GM12878 (cell line): ENCODE results near the gene AANAT. TPM values are rescaled to one million over a fixed set of nuclear protein-coding genes. Genes with fewer than 3 reads are reported as not detected.

Experiments
- ATAC-seq: fragments of 200-7000 bp; cut with Tn5 transposase; 3 replicates; pipeline ENCODE4 v1.9.1; 2020; ENCODE audit warnings: mild to moderate bottlenecking, moderate library complexity
- BruUV-seq: library from RNA; stranded (reverse); fragments of 400-500 nt; replicated peaks from 2 replicates; lab custom pipeline; 2021; lab: Mats Ljungman, UMichigan
- CTCF ChIA-PET: fragments of 300-600 bp; sonication (Branson Sonifier 250); formaldehyde crosslinking; extraction: SDS; loops from one replicate; lab custom pipeline; 2021; ENCODE audit warnings: inconsistent platforms; lab: Yijun Ruan, JAX
- POLR2A ChIA-PET: fragments of 350-600 bp; formaldehyde crosslinking; extraction: SDS; loops from one replicate; lab custom pipeline; 2021; ENCODE audit warnings: inconsistent platforms; lab: Charles Lee
- RAD21 ChIA-PET: fragments of 300-600 bp; sonication (Branson Sonifier 250); formaldehyde crosslinking; loops from one replicate; lab custom pipeline; 2023; ENCODE audit warnings: antibody characterized with exemption; ENCODE audit not compliant: unreplicated experiment; lab: Charles Lee
- SMC1A ChIA-PET: fragments of 300-600 bp; sonication (Branson Sonifier 250); formaldehyde crosslinking; loops from one replicate; lab custom pipeline; 2023; ENCODE audit not compliant: unreplicated experiment, uncharacterized antibody; lab: Charles Lee
- DNase-seq: peaks from one replicate; pipeline ENCODE4 v3.0.0-alpha.2; 2011; ENCODE audit warnings: low read depth, low spot score
- FAIRE-seq: peaks from 3 replicates; lab custom pipeline; 2011; peaks lifted over from hg19 to GRCh38; lab: Jason Lieb, UNC
- H2AFZ ChIP-seq: 2 replicates; pipeline ENCODE4 v1.6.0; 2011; ENCODE audit warnings: low read depth, low read length, control low read depth; ENCODE audit not compliant: control insufficient read depth
- H3K27ac ChIP-seq: 2 replicates; pipeline ENCODE4 v1.5.1; 2011; ENCODE audit warnings: control low read depth; ENCODE audit not compliant: control insufficient read depth, insufficient read depth
- H3K27me3 ChIP-seq, 2 experiments: replicated peaks in 1 of 2; 2 replicates each; pipeline versions ENCODE4 v1.6.0 to v1.6.1; 2011; ENCODE audit warnings: low read length in 1 of 2; ENCODE audit not compliant: control insufficient read depth in 2 of 2, insufficient read depth in 2 of 2
- H3K36me3 ChIP-seq, 2 experiments: 2 replicates each; pipeline ENCODE4 v1.5.1; 2011; ENCODE audit warnings: low read length in 1 of 2; ENCODE audit not compliant: control insufficient read depth in 2 of 2, insufficient read depth in 2 of 2
- H3K4me1 ChIP-seq: 2 replicates; pipeline ENCODE4 v1.6.1; 2011; ENCODE audit warnings: mild to moderate bottlenecking, low read length, moderate library complexity, mixed read lengths; ENCODE audit not compliant: control insufficient read depth, insufficient read depth
- H3K4me2 ChIP-seq: 2 replicates; pipeline ENCODE4 v1.6.0; 2011; ENCODE audit warnings: control low read depth; ENCODE audit not compliant: control insufficient read depth, insufficient read depth
- H3K4me3 ChIP-seq: fragments of 200-600 bp; sonication (generic); 2 replicates; pipeline ENCODE4 v1.5.1; 2016
- H3K79me2 ChIP-seq: 2 replicates; pipeline ENCODE4 v1.6.0; 2011; ENCODE audit warnings: low read length; ENCODE audit not compliant: control insufficient read depth, insufficient read depth
- H3K9ac ChIP-seq: 2 replicates; pipeline ENCODE4 v1.8.0; 2011; ENCODE audit warnings: low read length, control low read depth, mixed read lengths; ENCODE audit not compliant: control insufficient read depth, insufficient read depth
- H3K9me3 ChIP-seq: replicated peaks from 3 replicates; pipeline ENCODE4 v1.5.1; 2011; ENCODE audit warnings: mild to moderate bottlenecking, low read length; ENCODE audit not compliant: control insufficient read depth, insufficient read depth
- H4K20me1 ChIP-seq: 2 replicates; pipeline ENCODE4 v1.6.0; 2011; ENCODE audit not compliant: control insufficient read depth, insufficient read depth
- CBX5 ChIP-seq: sonication (generic); IDR thresholded peaks from 2 replicates; pipeline ENCODE4 v1.6.1; 2016; ENCODE audit warnings: low read depth, moderate library complexity, mild to moderate bottlenecking, inconsistent platforms
- CHD4 ChIP-seq: fragments of 200-600 bp; sonication (generic); IDR thresholded peaks from 2 replicates; pipeline ENCODE4 v1.6.1; 2016; ENCODE audit warnings: mild to moderate bottlenecking
- FOS ChIP-seq: IDR thresholded peaks from 3 replicates; pipeline ENCODE4 v1.6.1; 2011; ENCODE audit warnings: borderline replicate concordance; ENCODE audit not compliant: insufficient read length; ENCODE audit errors: extremely low read depth
- KAT2A ChIP-seq: conservative IDR thresholded peaks from 2 replicates; pipeline ENCODE4 v1.6.1; 2011; ENCODE audit warnings: low read depth, low read length; ENCODE audit not compliant: control insufficient read depth
- KDM1A ChIP-seq: fragments of 200-600 bp; sonication (generic); IDR thresholded peaks from 2 replicates; pipeline ENCODE4 v1.6.1; 2016; ENCODE audit warnings: borderline replicate concordance
- NBN ChIP-seq: fragments of 450-650 bp; IDR thresholded peaks from 2 replicates; pipeline ENCODE4 v1.6.1; 2016
- SUZ12 ChIP-seq: fragments of 200-600 bp; sonication (generic); IDR thresholded peaks from one replicate; pipeline ENCODE4 v1.6.1; 2018; ENCODE audit warnings: antibody characterized with exemption, mild to moderate bottlenecking; ENCODE audit not compliant: unreplicated experiment
- TCF12 ChIP-seq: IDR thresholded peaks from 2 replicates; pipeline ENCODE4 v1.6.1; 2011; ENCODE audit warnings: low read depth, mild to moderate bottlenecking, low read length
- ZNF217 ChIP-seq: fragments of 450-650 bp; IDR thresholded peaks from 2 replicates; pipeline ENCODE4 v1.6.1; 2017; ENCODE audit warnings: antibody characterized with exemption, mild to moderate bottlenecking
- ZNF384 ChIP-seq: IDR thresholded peaks from 2 replicates; pipeline ENCODE4 v1.6.1; 2012; ENCODE audit warnings: low read depth, mild to moderate bottlenecking, low read length, improper control_type of control experiment, borderline replicate concordance
- ZNF622 ChIP-seq: fragments of 450-650 bp; IDR thresholded peaks from 2 replicates; pipeline ENCODE4 v1.6.1; 2017; ENCODE audit warnings: mild to moderate bottlenecking, inconsistent platforms
- WGBS: methylation state at CpG from one replicate; pipeline ENCODE4 v1.1.6; 2016; ENCODE audit warnings: low lambda C conversion rate; ENCODE audit not compliant: insufficient replicate concordance, insufficient coverage; ENCODE audit errors: missing lambda C conversion rate; 5-methylcytosine and 5-hydroxymethylcytosine counted together
- in situ Hi-C: fragments of 300-500 bp; cut with MboI; formaldehyde crosslinking; loops from 9 replicates; pipeline ENCODE4 v1.14.3; 2018; ENCODE audit warnings: mixed read lengths
- intact Hi-C: fragments of 100-400 bp; cut with micrococcal nuclease; formaldehyde crosslinking; loops from one replicate; pipeline ENCODE4 v1.14.2; 2022; ENCODE audit not compliant: unreplicated experiment
- polyA plus RNA-seq, 11 experiments: library from polyadenylated mRNA; depleted of rRNA in 4 of 11; unstranded in 6 of 11; stranded (reverse) in 5 of 11; fragments of >200 nt; fragmentation: Nextera tagmentation in 4 of 11; fragmentation: Illumina TruSeq in 1 of 11; extraction: Ambion mirVana in 4 of 11; extraction: Trizol in 1 of 11; gene quantifications; 1 replicate in 1 of 11; 2 replicates in 10 of 11; pipeline versions ENCODE4 v1.2.1 to v1.2.3, GENCODE V29; 2011 to 2016; ENCODE audit warnings: inconsistent platforms in 2 of 11, missing spikeins in 2 of 11, low read depth in 1 of 11
- total RNA-seq, 4 experiments: library from RNA; depleted of rRNA in 3 of 4; stranded (reverse); fragments of >200 nt in 3 of 4; fragmentation: Illumina TruSeq in 1 of 4; extraction: Trizol in 1 of 4; gene quantifications; 2 replicates each; pipeline versions ENCODE4 v1.2.1 to v1.2.3, GENCODE V29; 2013 to 2021
- TF ChIP-seq, protein P1 (sequence below): fragments of 450-650 bp; IDR thresholded peaks from 2 replicates; pipeline ENCODE4 v1.6.1; 2016; ENCODE audit warnings: mild to moderate bottlenecking
- TF ChIP-seq, protein P2 (sequence below): IDR thresholded peaks from 2 replicates; pipeline ENCODE4 v1.6.1; 2012; ENCODE audit warnings: low read length, inconsistent platforms
- TF ChIP-seq, protein P3 (sequence below): fragments of 450-650 bp; formaldehyde crosslinking; IDR thresholded peaks from 2 replicates; pipeline ENCODE4 v1.5.0; 2022; ENCODE audit warnings: mild to moderate bottlenecking, missing genetic modification characterization
- TF ChIP-seq, protein P4 (sequence below): IDR thresholded peaks from 2 replicates; pipeline ENCODE4 v1.6.1; 2012; ENCODE audit warnings: low read depth, low read length, improper control_type of control experiment

The AANAT gene
- total and polyA plus RNA-seq, 10 of the 15 experiments (the other 5 are each of a cell fraction or from before 2014, with no cell fraction given), result 0.23 TPM; not detected in 9

DNA sequence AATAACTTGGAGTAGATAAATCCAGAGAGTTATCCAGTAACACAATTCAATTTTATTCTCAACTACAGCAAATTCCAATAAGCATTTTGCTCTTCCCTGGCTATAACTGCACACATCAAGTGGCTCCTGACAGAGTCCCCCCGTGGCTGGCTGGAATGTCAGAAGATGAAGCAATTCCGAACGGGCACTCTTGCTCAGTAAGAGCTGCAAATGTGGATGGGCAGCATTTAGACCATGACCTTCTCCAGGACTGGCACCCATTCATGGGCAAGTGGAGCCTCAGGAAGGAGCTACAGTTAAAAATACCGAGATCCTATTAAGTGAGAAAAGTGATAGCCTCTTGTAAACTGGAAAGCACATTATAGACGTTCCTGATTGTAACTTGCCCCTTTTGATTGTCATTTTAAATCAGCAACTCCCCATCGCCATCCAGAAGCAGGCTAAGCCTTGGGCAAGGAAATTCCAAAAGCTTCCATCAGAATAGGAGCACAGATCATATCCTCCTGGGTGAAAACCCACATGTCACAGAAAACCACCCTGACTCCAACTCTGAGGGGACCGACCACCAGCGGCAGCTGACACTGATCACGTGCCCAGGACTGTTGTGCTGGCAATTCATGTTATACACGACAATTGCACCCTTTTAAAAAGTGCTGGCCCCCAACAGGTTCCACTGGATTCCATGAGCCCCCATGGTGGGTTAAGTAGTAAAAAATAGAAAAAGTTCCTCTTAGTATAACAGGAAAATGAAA is 21.5 kb upstream of the AANAT start:
- in situ Hi-C loops (no loop called here), intact Hi-C loops (no loop called here)
- H3K9ac ChIP-seq, result no peak overlapping the region
- no peak for FAIRE-seq
- BruUV-seq, result no TSS peak
- ATAC-seq, result no peak
- peaks cover 94% of the 10 kb centered on the region for H3K79me2 ChIP-seq
- H3K36me3 ChIP-seq, result peaks cover 0 to 5% of the 10 kb centered on the region in 2 experiments; a peak in 2 of 4 replicates
- no peaks in the 10 kb centered on the region for H3K9me3 ChIP-seq
- 89% methylated on average over 10 of the region's 10 CpGs for WGBS
- H3K27ac ChIP-seq, result peak overlapping the region; percentile 28
- 0 out of 2 replicates have a peak overlapping the region, but pooled peaks have one; percentile 20 for H3K4me3 ChIP-seq
- peak overlapping the region; percentile 75 for H3K4me2 ChIP-seq
- DNase-seq, result no peak
- ChIA-PET CTCF (interaction anchor here (1.0 to 2.3 kb wide), 9 partner anchors 8 to 60 kb away, joined by 3 to 9 read pairs (median 4); partner anchors contain the start of gene UBE2O), SMC1A (interaction anchor here (0.7 to 2.8 kb wide), 6 partner anchors 8 to 48 kb away, joined by 3 to 12 read pairs (median 5); no protein-coding TSS in a partner anchor), POLR2A (interaction anchor here (0.8 to 1.0 kb wide), 3 partner anchors 8 to 54 kb away, joined by 3 read pairs; no protein-coding TSS in a partner anchor), RAD21 (interaction anchor here (1.2 to 1.9 kb wide), 2 partner anchors 13 to 37 kb away, joined by 4 to 8 read pairs; no protein-coding TSS in a partner anchor)
- H2AFZ ChIP-seq, result no peak overlapping the region
- H3K4me1 ChIP-seq, result peaks cover 59% of the 10 kb centered on the region
- H3K27me3 ChIP-seq, result no peaks in the 10 kb centered on the region
- H4K20me1 ChIP-seq, result no peaks in the 10 kb centered on the region
- no peak for TF ChIP-seq CHD4
- TF ChIP-seq TCF12, result no peak
- TF ChIP-seq, protein P1, sequence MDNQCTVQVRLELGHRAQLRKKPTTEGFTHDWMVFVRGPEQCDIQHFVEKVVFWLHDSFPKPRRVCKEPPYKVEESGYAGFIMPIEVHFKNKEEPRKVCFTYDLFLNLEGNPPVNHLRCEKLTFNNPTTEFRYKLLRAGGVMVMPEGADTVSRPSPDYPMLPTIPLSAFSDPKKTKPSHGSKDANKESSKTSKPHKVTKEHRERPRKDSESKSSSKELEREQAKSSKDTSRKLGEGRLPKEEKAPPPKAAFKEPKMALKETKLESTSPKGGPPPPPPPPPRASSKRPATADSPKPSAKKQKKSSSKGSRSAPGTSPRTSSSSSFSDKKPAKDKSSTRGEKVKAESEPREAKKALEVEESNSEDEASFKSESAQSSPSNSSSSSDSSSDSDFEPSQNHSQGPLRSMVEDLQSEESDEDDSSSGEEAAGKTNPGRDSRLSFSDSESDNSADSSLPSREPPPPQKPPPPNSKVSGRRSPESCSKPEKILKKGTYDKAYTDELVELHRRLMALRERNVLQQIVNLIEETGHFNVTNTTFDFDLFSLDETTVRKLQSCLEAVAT, result no peak
- TF ChIP-seq, protein P2, sequence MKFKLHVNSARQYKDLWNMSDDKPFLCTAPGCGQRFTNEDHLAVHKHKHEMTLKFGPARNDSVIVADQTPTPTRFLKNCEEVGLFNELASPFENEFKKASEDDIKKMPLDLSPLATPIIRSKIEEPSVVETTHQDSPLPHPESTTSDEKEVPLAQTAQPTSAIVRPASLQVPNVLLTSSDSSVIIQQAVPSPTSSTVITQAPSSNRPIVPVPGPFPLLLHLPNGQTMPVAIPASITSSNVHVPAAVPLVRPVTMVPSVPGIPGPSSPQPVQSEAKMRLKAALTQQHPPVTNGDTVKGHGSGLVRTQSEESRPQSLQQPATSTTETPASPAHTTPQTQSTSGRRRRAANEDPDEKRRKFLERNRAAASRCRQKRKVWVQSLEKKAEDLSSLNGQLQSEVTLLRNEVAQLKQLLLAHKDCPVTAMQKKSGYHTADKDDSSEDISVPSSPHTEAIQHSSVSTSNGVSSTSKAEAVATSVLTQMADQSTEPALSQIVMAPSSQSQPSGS, result no peak
- no peak for TF ChIP-seq ZNF622
- no peak for TF ChIP-seq ZNF217
- TF ChIP-seq ZNF384, result no peak
- TF ChIP-seq, protein P3, sequence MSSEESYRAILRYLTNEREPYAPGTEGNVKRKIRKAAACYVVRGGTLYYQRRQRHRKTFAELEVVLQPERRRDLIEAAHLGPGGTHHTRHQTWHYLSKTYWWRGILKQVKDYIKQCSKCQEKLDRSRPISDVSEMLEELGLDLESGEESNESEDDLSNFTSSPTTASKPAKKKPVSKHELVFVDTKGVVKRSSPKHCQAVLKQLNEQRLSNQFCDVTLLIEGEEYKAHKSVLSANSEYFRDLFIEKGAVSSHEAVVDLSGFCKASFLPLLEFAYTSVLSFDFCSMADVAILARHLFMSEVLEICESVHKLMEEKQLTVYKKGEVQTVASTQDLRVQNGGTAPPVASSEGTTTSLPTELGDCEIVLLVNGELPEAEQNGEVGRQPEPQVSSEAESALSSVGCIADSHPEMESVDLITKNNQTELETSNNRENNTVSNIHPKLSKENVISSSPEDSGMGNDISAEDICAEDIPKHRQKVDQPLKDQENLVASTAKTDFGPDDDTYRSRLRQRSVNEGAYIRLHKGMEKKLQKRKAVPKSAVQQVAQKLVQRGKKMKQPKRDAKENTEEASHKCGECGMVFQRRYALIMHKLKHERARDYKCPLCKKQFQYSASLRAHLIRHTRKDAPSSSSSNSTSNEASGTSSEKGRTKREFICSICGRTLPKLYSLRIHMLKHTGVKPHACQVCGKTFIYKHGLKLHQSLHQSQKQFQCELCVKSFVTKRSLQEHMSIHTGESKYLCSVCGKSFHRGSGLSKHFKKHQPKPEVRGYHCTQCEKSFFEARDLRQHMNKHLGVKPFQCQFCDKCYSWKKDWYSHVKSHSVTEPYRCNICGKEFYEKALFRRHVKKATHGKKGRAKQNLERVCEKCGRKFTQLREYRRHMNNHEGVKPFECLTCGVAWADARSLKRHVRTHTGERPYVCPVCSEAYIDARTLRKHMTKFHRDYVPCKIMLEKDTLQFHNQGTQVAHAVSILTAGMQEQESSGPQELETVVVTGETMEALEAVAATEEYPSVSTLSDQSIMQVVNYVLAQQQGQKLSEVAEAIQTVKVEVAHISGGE, result no peak
- no peak for TF ChIP-seq KDM1A
- no peak for TF ChIP-seq FOS
- TF ChIP-seq, protein P4, sequence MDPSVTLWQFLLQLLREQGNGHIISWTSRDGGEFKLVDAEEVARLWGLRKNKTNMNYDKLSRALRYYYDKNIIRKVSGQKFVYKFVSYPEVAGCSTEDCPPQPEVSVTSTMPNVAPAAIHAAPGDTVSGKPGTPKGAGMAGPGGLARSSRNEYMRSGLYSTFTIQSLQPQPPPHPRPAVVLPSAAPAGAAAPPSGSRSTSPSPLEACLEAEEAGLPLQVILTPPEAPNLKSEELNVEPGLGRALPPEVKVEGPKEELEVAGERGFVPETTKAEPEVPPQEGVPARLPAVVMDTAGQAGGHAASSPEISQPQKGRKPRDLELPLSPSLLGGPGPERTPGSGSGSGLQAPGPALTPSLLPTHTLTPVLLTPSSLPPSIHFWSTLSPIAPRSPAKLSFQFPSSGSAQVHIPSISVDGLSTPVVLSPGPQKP, result no peak
- TF ChIP-seq CBX5, result no peak
- TF ChIP-seq SUZ12, result no peak
- TF ChIP-seq NBN, result no peak
- no peak for TF ChIP-seq KAT2A
